ENCODE results near the gene DPM2.

Gene DPM2, protein sequence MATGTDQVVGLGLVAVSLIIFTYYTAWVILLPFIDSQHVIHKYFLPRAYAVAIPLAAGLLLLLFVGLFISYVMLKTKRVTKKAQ

DNA sequence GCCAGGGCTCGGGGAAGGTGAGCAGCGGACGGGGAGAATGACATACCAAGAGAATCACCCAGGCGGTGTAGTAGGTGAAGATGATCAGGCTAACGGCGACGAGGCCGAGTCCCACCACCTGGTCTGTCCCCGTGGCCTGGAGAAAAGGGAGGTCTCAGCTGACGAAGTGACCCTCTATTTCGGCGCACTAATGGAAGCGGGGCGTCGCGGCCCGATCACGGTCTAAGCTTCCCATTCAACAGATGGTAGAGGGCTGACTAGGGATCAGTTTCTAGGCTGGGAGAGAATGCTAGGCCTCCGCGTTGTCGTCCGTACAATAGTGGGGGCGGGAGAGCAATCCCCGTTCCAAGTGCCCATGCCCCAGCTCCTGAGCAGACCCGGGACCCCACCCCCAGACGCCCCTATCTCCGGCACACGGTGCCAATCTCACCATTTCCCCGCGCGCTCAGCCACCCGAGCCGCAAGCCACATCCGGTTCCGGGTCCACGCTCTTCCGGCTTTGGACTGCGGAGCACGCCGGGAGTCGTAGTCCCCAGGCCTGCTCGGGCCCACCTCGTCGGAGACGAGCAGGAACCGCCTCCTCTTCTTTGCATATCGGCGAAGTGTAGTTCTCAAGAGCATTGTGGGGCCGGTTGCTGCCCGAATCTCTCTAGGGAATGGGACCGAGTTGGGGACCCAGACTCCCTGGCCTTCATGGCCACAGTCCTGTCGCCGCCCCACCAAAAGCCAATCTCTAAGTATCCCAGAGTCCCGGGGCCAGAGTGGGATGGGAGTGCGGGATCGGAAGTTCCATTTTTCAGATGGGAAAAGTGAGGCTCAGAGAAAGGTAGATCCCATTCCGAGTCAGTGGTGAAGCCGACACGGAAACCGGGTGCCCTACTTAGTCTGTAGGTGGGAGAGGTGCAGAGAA lies at the start of gene DPM2:
TSS of gene DPM2 (minus strand) at position 467 of the 910 bp plus-strand sequence. CDS start at position 433, 34 bp downstream.
- Histone ChIP-seq H3K27me3 (ENCODE audit: control insufficient read depth, low read length) (no peaks in the 10 kb centered on the region), H4K20me1 (ENCODE audit: control insufficient read depth, insufficient read depth, low read depth, low read length) (0 out of 2 replicates have a peak, but pooled peaks cover 3% of the 10 kb centered on the region), H3K9me3 (ENCODE audit: control insufficient read depth, insufficient read depth, low read length) (no peaks in the 10 kb centered on the region), H3K36me3 (ENCODE audit: control insufficient read depth, low read length) (peaks cover 37% of the 10 kb centered on the region), H3K79me2 (ENCODE audit: control insufficient read depth, low read length) (peaks cover 25% of the 10 kb centered on the region), H3K4me1 (ENCODE audit: control insufficient read depth, low read length) (peaks cover 22% of the 10 kb centered on the region), H3F3A (ENCODE audit: control insufficient read depth, insufficient read depth) (peaks cover 18% of the 10 kb centered on the region), H3K4me3 (ENCODE audit: low read length) (peak within 1 kb of the TSS; percentile 81), H3K4me2 (ENCODE audit: low read length) (peak within 1 kb of the TSS; percentile 74), H3K27ac (ENCODE audit: low read depth, low read length) (peak within 1 kb of the TSS; percentile 8; the same call in 1 of the 2 replicates), H3K9me2 (replicated peaks; ENCODE audit: control insufficient read depth, low read length) (no peaks in the 10 kb centered on the region)
- TF ChIP-seq, protein P1, sequence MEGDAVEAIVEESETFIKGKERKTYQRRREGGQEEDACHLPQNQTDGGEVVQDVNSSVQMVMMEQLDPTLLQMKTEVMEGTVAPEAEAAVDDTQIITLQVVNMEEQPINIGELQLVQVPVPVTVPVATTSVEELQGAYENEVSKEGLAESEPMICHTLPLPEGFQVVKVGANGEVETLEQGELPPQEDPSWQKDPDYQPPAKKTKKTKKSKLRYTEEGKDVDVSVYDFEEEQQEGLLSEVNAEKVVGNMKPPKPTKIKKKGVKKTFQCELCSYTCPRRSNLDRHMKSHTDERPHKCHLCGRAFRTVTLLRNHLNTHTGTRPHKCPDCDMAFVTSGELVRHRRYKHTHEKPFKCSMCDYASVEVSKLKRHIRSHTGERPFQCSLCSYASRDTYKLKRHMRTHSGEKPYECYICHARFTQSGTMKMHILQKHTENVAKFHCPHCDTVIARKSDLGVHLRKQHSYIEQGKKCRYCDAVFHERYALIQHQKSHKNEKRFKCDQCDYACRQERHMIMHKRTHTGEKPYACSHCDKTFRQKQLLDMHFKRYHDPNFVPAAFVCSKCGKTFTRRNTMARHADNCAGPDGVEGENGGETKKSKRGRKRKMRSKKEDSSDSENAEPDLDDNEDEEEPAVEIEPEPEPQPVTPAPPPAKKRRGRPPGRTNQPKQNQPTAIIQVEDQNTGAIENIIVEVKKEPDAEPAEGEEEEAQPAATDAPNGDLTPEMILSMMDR (IDR thresholded peaks at IDR 0.05; ENCODE audit: low read depth, low read length, poor library complexity, severe bottlenecking), result no peak
- TF ChIP-seq EZH2phosphoT487 (IDR thresholded peaks at IDR 0.05; ENCODE audit: borderline replicate concordance, low read length), result no peak

- no peaks in the 10 kb centered on the region for H3K9me3 ChIP-seq (ENCODE audit: control insufficient read depth, insufficient read depth, low read length)
- TF ChIP-seq, protein P1 (IDR thresholded peaks at IDR 0.05; ENCODE audit: low read depth, low read length, poor library complexity, severe bottlenecking), result no peak
- no peak for TF ChIP-seq EZH2phosphoT487 (IDR thresholded peaks at IDR 0.05; ENCODE audit: borderline replicate concordance, low read length)
Observed at GRCh38 chr9:127987103-127987614, 49.5 kb upstream of the DPM2 start.

GRCh38 chr9:127985011-127985410 lies 47.4 kb upstream of the DPM2 start:
- no peak for TF ChIP-seq EZH2phosphoT487 (IDR thresholded peaks at IDR 0.05; ENCODE audit: borderline replicate concordance, low read length)
- TF ChIP-seq, protein P1 (IDR thresholded peaks at IDR 0.05; ENCODE audit: low read depth, low read length, poor library complexity, severe bottlenecking), result no peak

More at GRCh38 chr9:127987103-127987614, 49.5 kb upstream of the DPM2 start:
- peak overlapping the region; percentile 54 for H3K4me3 ChIP-seq (ENCODE audit: low read length)
- H3K79me2 ChIP-seq (ENCODE audit: control insufficient read depth, low read length), result peaks cover 17% of the 10 kb centered on the region
- H3K36me3 ChIP-seq (ENCODE audit: control insufficient read depth, low read length), result peaks cover 6% of the 10 kb centered on the region; the same call in 1 of the 2 replicates
- peak overlapping the region; percentile 64 for H3K27ac ChIP-seq (ENCODE audit: low read depth, low read length)
- peak overlapping the region; percentile 65 for H3K4me2 ChIP-seq (ENCODE audit: low read length)
- H3K27me3 ChIP-seq (ENCODE audit: control insufficient read depth, low read length), result no peaks in the 10 kb centered on the region
- peaks cover 30% of the 10 kb centered on the region for H3F3A ChIP-seq (ENCODE audit: control insufficient read depth, insufficient read depth)
- H3K4me1 ChIP-seq (ENCODE audit: control insufficient read depth, low read length), result peaks cover 80% of the 10 kb centered on the region
- H4K20me1 ChIP-seq (ENCODE audit: control insufficient read depth, insufficient read depth, low read depth, low read length), result no peaks in the 10 kb centered on the region
- no peaks in the 10 kb centered on the region for H3K9me2 ChIP-seq (replicated peaks; ENCODE audit: control insufficient read depth, low read length)

More at GRCh38 chr9:127985011-127985410, 47.4 kb upstream of the DPM2 start:
- Histone ChIP-seq H3F3A (ENCODE audit: control insufficient read depth, insufficient read depth) (peaks cover 30% of the 10 kb centered on the region), H3K9me2 (replicated peaks; ENCODE audit: control insufficient read depth, low read length) (no peaks in the 10 kb centered on the region), H3K4me2 (ENCODE audit: low read length) (peak overlapping the region; percentile 89), H3K9me3 (ENCODE audit: control insufficient read depth, insufficient read depth, low read length) (no peaks in the 10 kb centered on the region), H3K79me2 (ENCODE audit: control insufficient read depth, low read length) (peaks cover 32% of the 10 kb centered on the region), H3K4me1 (ENCODE audit: control insufficient read depth, low read length) (peaks cover 71% of the 10 kb centered on the region), H3K27me3 (ENCODE audit: control insufficient read depth, low read length) (no peaks in the 10 kb centered on the region), H4K20me1 (ENCODE audit: control insufficient read depth, insufficient read depth, low read depth, low read length) (no peaks in the 10 kb centered on the region), H3K36me3 (ENCODE audit: control insufficient read depth, low read length) (peaks cover 9% of the 10 kb centered on the region), H3K27ac (ENCODE audit: low read depth, low read length) (peak overlapping the region; percentile 97), H3K4me3 (ENCODE audit: low read length) (peak overlapping the region; percentile 19)

Measured in DOHH2 (cell line).